Measurements from ENCODE around the gene MFSD6L.

The MFSD6L gene

GRCh38 chr17:8791248-8791909 is 7.8 kb downstream of the MFSD6L start:
- no peak overlapping the region for H3K4me3 ChIP-seq (ENCODE audit: low read depth, low read length)
- no peak for TF ChIP-seq CTCF (IDR thresholded peaks at IDR 0.05; ENCODE audit: borderline replicate concordance, insufficient read depth, low read depth, low read length)

GRCh38 chr17:8789743-8790142 is 9.4 kb downstream of the MFSD6L start:
- TF ChIP-seq CTCF (IDR thresholded peaks at IDR 0.05; ENCODE audit: borderline replicate concordance, insufficient read depth, low read depth, low read length): no peak
- no peak overlapping the region for H3K4me3 ChIP-seq (ENCODE audit: low read depth, low read length)

GRCh38 chr17:8788998-8789397 is 10.2 kb downstream of the MFSD6L start:
- TF ChIP-seq CTCF (IDR thresholded peaks at IDR 0.05; ENCODE audit: borderline replicate concordance, insufficient read depth, low read depth, low read length): no peak
- no peak overlapping the region for H3K4me3 ChIP-seq (ENCODE audit: low read depth, low read length)

GRCh38 chr17:8785547-8786413 is 13.4 kb downstream of the MFSD6L start:
- no peak overlapping the region for H3K4me3 ChIP-seq (ENCODE audit: low read depth, low read length)
- peak; percentile 86 for TF ChIP-seq CTCF (IDR thresholded peaks at IDR 0.05; ENCODE audit: borderline replicate concordance, insufficient read depth, low read depth, low read length)

GRCh38 chr17:8782176-8782575 is 17.0 kb downstream of the MFSD6L start:
- no peak overlapping the region for H3K4me3 ChIP-seq (ENCODE audit: low read depth, low read length)

GRCh38 chr17:8781776-8782175 is 17.4 kb downstream of the MFSD6L start:
- TF ChIP-seq CTCF (IDR thresholded peaks at IDR 0.05; ENCODE audit: borderline replicate concordance, insufficient read depth, low read depth, low read length): no peak
- no peak overlapping the region for H3K4me3 ChIP-seq (ENCODE audit: low read depth, low read length)

More at GRCh38 chr17:8782176-8782575, 17.0 kb downstream of the MFSD6L start:
- TF ChIP-seq CTCF (IDR thresholded peaks at IDR 0.05; ENCODE audit: borderline replicate concordance, insufficient read depth, low read depth, low read length): no peak
